ENCODE results near the gene DISC1. TPM values are rescaled to one million over a fixed set of nuclear protein-coding genes. Genes with fewer than 3 reads are reported as not detected.
"Not testable (repeated sequence)": the region's sequence is repeated elsewhere in the genome, so short reads cannot be mapped to it uniquely, and the experiment has no call there.

Gene DISC1
- total RNA-seq, 1 experiment from 2014 or later: 0.91 TPM

- in situ Hi-C loops (cut with HindIII; ENCODE audit: low pct_unique_long_range_greater_than_20kb, low sequenced_read_pairs): no loop called here
- DNase-seq (ENCODE audit: low read depth): peak; percentile 56
These were observed 22.9 kb upstream of the DISC1 start for GRCh38 chr1:231603598-231604275.

- DNase-seq (ENCODE audit: low read depth): no peak
- in situ Hi-C loops (cut with HindIII; ENCODE audit: low pct_unique_long_range_greater_than_20kb, low sequenced_read_pairs): no loop called here
These were observed 22.3 kb upstream of the DISC1 start for GRCh38 chr1:231604276-231604621.

- no peak for DNase-seq (ENCODE audit: low read depth)
- in situ Hi-C loops (cut with HindIII; ENCODE audit: low pct_unique_long_range_greater_than_20kb, low sequenced_read_pairs): no loop called here
These were observed 21.2 kb upstream of the DISC1 start for GRCh38 chr1:231605149-231606100.

GRCh38 chr1:231606712-231607111, 19.9 kb upstream of the DISC1 start:
- DNase-seq (ENCODE audit: low read depth): no peak
- in situ Hi-C loops (cut with HindIII; ENCODE audit: low pct_unique_long_range_greater_than_20kb, low sequenced_read_pairs): no loop called here

GRCh38 chr1:231610388-231610787, 16.2 kb upstream of the DISC1 start:
- in situ Hi-C loops (cut with HindIII; ENCODE audit: low pct_unique_long_range_greater_than_20kb, low sequenced_read_pairs): no loop called here
- DNase-seq (ENCODE audit: low read depth): no peak

GRCh38 chr1:231611111-231611510, 15.5 kb upstream of the DISC1 start:
- DNase-seq (ENCODE audit: low read depth): no peak
- in situ Hi-C loops (cut with HindIII; ENCODE audit: low pct_unique_long_range_greater_than_20kb, low sequenced_read_pairs): no loop called here

- DNase-seq (ENCODE audit: low read depth): no peak
- in situ Hi-C loops (cut with HindIII; ENCODE audit: low pct_unique_long_range_greater_than_20kb, low sequenced_read_pairs): no loop called here
These were observed 14.7 kb upstream of the DISC1 start for GRCh38 chr1:231611851-231612250.

- in situ Hi-C loops (cut with HindIII; ENCODE audit: low pct_unique_long_range_greater_than_20kb, low sequenced_read_pairs): no loop called here
These were observed 14.0 kb upstream of the DISC1 start for GRCh38 chr1:231612393-231613089.

GRCh38 chr1:231613419-231614349, 12.9 kb upstream of the DISC1 start:
- in situ Hi-C loops (cut with HindIII; ENCODE audit: low pct_unique_long_range_greater_than_20kb, low sequenced_read_pairs): no loop called here

More at GRCh38 chr1:231612393-231613089, 14.0 kb upstream of the DISC1 start:
- DNase-seq (ENCODE audit: low read depth): no peak

GRCh38 chr1:231616667-231617066, 9.9 kb upstream of the DISC1 start:
- in situ Hi-C loops (cut with HindIII; ENCODE audit: low pct_unique_long_range_greater_than_20kb, low sequenced_read_pairs): no loop called here
- no peak for DNase-seq (ENCODE audit: low read depth)

More at GRCh38 chr1:231613419-231614349, 12.9 kb upstream of the DISC1 start:
- DNase-seq (ENCODE audit: low read depth): no peak

GRCh38 chr1:231618609-231619256, 7.9 kb upstream of the DISC1 start:
- in situ Hi-C loops (cut with HindIII; ENCODE audit: low pct_unique_long_range_greater_than_20kb, low sequenced_read_pairs): no loop called here
- DNase-seq (ENCODE audit: low read depth): no peak

- no peak for DNase-seq (ENCODE audit: low read depth)
- in situ Hi-C loops (cut with HindIII; ENCODE audit: low pct_unique_long_range_greater_than_20kb, low sequenced_read_pairs): no loop called here
These were observed 7.3 kb upstream of the DISC1 start for GRCh38 chr1:231619257-231619634.

GRCh38 chr1:231625042-231625441, 1.5 kb upstream of the DISC1 start:
- in situ Hi-C loops (cut with HindIII; ENCODE audit: low pct_unique_long_range_greater_than_20kb, low sequenced_read_pairs); DNase-seq (ENCODE audit: low read depth): not testable (repeated sequence)

GRCh38 chr1:231625975-231626534, 535 bp upstream of the DISC1 start:
- DNase-seq (ENCODE audit: low read depth): no peak

GRCh38 chr1:231626951-231627614, 493 bp downstream of the DISC1 start:
- DNase-seq (ENCODE audit: low read depth): peak; percentile 38
- in situ Hi-C loops (cut with HindIII; ENCODE audit: low pct_unique_long_range_greater_than_20kb, low sequenced_read_pairs): no loop called here

More at GRCh38 chr1:231625975-231626534, 535 bp upstream of the DISC1 start:
- in situ Hi-C loops (cut with HindIII; ENCODE audit: low pct_unique_long_range_greater_than_20kb, low sequenced_read_pairs): no loop called here

GRCh38 chr1:231628207-231628876, 1.8 kb downstream of the DISC1 start:
- DNase-seq (ENCODE audit: low read depth): no peak
- in situ Hi-C loops (cut with HindIII; ENCODE audit: low pct_unique_long_range_greater_than_20kb, low sequenced_read_pairs): no loop called here
